Stimulated activated CD4-positive, alpha-beta T cell treated with anti-CD3 and anti-CD28 coated beads, TNF-alpha, amount 100 ng/mL, for 1 hour (primary cell): ENCODE data around the gene RCE1.

Source experiments
- DNase-seq, 3 donors: peaks; one replicate each; pipeline ENCODE4 v3.0.0-alpha.2; 2020; ENCODE audit warnings: low read depth in 3 of 3, low spot score in 1 of 3

RCE1 gene

DNA sequence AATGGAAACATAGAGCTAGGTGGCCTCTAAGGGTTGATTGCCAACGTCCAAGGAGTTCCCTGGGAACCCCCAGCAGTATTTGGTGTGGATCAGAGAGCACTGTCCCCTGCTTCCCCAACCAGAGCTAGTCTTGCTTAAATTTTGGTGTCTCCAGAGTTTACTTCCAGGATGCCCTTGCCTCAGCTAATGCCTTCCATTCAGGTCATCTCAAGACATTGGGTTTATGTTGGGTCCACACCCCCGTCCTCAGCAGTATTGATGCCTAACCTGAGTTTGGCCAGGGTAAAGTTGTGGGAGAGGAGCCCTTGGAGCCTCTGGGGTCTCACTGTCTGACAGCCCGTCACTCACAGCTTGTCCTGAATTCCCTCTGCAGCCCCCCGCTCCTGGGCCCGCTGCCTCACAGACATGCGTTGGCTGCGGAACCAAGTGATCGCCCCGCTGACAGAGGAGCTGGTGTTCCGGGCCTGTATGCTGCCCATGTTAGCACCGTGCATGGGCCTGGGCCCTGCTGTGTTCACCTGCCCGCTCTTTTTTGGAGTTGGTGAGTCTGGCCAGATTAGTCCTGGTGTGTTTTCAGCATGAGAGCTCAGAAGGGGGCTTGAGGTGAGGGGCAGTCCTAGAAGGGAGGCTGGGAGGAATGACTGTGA lies 1.4 kb downstream of the RCE1 start:
- no peak for DNase-seq

DNA sequence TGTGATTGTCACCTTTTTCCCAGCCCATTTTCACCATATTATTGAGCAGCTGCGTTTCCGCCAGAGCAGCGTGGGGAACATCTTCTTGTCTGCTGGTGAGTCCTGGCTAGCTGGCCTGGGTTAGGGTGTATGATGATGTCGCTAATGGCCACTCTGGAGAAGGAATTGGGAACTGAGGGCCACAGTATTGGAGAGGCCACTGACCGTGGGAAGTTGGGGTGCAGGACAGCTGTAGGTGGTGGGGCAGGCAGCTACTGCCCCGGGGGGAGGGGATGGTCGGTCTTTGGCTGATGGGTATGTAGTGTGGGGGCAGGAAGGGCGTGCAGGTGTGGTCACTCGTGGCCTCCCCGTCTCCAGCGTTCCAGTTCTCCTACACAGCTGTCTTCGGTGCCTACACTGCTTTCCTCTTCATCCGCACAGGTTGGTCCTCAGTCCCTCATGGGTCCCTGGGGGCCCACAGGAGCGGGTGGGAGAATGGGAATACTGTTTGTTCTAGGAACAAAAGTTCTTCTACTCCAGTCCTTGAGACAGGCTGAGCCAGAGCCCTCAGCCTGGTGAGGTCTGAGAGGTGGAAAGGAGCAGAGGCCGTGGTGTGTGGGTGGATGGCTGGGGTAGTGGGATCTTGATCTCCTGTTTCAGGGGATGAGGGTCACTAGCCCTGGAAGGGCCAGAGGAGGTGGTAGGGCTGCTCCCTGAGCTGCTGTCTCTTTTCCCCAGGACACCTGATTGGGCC lies 2.1 kb downstream of the RCE1 start:
- DNase-seq, result no peak

DNA sequence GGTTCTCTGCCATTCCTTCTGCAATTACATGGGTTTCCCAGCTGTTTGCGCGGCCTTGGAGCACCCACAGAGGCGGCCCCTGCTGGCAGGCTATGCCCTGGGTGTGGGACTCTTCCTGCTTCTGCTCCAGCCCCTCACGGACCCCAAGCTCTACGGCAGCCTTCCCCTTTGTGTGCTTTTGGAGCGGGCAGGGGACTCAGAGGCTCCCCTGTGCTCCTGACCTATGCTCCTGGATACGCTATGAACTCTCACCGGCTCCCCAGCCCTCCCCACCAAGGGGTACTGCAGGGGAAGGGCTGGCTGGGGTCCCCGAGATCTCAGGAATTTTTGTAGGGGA lies 2.6 kb downstream of the RCE1 start:
- DNase-seq, result no peak

DNA sequence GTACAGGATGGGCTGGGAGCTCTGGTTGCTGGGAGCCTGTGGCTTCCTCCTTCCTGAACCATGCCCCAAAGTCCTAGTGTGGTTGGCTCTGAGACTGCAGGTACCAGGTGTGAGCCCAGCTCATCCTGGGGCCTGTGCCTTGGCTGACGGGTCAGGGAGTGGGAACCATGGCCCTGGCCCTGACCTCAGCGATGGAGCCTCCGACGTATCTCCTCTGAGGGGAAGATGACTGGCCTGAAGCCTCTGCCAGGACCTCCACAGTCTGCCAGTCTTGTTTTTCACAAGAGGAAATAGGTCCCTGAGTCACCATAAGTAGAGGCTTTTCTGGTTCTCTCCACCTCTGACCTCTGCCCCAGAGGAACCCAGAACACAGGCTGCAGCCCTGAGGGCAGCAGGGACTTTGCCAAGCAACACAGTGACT lies 3.4 kb downstream of the RCE1 start:
- no peak for DNase-seq

DNA sequence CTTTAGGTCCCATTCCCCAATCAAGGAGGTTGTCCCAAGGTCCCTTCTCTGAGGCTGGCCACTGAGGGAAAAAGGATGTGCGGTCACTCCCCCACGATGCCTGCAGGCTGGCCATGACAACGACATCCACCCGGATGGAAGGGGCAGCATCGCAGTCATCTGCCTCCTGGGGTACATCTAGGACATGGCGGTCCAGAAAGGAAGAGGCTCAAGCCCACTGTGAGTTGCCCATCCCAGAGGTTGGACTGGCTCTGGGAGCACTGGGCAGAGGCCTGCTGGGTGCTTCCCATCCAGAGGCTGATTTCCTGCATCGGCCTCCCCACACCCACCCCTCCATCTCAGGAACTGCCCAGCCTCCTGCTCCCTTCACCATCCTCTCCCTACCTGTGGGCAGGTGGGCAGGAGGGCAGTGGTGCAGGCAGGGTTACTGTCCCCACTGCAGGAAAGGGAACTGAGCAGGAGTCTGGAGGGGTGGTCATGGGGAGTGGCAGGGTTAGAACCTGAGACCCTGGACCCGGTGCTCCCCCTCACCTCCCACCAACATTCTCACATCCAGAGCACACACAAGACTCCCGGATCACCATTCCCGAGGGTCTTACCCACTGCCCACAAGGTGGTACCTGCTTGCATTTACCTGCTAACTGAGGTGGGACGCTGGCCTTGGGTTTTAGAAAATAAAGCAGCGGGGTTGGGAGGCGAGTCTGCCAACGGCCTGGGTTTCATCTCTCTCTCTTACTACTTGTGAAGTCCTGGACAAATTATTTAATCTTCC lies 4.4 kb downstream of the RCE1 start:
- DNase-seq, result no peak

DNA sequence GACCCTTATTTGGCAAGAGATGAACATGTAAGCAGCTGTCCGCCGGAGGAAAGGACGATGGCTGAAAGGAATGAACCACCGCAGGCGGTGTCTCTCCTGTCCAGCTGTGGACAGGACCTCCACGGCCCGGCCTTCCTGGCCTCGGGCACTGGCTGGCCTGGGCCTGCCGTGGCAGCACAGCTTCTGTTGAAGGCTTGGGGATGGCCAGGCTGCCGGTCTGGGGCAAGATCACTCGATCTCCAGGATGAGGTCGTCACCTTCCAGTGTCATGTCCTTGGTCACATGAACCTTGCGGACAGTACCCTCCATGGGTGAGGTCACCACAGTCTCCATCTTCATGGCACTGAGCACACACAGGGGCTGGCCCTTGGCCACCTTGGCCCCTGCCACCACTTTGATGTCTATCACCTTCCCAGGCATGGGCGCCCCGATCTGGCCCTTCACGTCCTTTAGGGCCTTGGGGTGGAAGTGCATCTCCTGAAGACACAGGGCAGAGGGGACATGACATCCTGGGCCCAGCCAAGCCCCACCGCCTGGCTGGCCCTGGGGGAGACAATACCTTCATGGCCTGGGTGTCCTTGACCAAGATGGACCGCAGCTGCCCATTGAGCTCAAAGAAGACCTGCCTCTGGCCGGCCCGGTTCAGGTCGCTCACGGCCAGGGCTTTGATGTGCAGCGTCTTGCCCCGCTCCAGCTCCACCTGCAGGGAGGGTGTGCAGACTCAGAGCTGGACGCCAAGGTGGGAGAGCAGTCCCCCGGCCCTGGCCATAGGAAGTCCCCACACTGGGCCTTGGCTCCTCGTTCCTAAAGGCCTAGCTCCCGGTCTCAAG lies 5.6 kb downstream of the RCE1 start:
- DNase-seq, result no peak

DNA sequence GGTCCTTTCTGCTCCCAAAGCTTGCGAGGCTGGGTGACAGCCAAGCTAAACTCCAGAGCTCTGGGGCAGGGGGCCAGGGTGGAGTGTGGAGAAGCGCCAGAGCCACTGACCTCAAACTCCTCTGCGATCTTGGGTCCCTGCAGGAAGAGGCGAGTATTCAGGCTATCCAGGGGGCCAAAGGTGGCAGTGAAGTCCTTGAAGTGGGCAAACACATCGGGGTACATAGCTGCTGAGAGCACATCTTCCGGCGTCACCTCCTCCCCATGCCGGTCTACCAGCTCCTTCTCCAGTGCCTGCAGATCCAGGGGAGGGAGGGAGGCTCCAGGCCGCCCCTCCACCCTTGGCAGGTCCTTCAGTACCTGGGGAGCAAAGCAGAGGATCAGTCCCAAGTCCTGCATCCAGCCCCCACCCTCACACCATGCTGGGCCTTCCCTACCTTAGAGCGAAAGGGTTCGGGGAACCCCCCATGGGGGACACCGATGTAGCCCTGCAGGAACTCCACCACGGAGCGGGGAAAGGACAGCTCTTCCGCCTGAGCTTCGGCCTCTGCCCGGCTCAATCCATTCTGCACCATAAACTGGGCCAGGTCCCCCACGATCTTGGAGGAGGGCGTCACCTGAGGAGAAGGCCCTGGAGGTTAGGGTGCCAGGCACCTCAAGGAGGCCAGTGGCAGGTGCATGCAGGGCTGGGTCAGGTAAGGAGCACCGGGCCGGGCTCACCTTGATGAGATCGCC lies 6.4 kb downstream of the RCE1 start:
- DNase-seq, result no peak

DNA sequence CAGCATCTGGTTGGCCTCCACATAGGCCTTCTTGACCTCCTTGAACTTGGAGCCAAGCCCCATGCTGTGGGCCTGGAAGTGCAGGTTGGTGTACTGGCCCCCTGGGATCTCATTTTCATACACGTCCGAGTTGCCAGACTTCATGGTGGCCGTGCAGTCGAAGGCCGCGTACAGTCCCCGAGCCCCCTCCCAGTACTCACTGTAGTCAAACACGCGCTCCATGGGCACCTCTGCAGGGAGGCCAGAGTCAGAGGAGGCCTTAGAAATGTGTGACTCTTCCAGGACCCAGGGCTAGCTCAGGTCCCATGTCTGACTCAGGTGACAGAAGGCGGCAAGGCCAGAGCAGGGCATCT lies 7.0 kb downstream of the RCE1 start:
- DNase-seq, result no peak

DNA sequence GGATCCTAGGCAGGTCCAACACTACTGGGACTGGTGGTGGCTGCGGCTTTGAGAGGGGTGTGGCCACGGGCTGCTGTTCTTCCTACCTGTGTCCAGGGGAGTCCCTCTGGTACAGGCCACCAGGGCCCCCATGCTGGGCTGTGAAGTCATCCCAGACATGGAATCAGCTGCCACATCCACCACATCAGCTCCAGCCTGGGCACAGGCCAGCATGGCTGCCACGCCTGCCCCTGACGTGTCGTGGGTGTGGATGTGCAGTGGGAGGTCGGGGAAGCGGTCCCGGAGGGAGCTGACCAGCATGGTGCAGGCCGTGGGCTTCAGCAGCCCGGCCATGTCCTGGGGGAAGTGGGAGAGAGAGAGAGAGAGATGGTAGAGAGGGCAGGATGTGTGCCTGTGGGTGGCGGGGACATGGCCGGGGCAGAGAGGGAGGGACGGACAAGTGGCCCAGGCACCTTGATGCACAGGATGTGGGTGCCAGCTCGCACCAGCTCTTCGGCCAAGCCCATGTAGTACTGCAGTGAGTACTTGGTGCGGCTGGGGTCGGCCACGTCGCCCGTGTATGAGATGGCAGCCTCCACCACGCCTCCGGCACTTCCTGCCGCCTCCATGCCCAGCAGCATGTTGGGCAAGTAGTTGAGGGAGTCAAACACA lies 7.5 kb downstream of the RCE1 start:
- DNase-seq, result no peak

DNA sequence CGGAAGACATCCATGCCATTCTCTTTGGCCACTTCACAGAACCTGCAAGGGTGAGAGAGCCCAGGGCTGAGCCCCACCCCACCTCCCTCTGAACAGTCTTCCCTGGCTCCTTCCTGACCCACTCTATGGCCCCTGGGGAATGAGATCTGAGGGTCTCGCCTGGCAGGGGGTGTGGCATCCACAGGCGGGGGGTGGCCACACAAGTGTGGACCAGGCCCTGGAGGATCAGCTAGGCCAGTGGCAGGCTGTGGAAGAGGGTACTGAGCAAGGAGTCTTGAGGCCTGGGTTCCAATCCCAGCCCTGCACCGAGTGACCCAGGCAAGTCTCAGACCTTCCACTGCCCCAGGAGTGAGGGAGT lies 8.0 kb downstream of the RCE1 start:
- DNase-seq, result no peak

DNA sequence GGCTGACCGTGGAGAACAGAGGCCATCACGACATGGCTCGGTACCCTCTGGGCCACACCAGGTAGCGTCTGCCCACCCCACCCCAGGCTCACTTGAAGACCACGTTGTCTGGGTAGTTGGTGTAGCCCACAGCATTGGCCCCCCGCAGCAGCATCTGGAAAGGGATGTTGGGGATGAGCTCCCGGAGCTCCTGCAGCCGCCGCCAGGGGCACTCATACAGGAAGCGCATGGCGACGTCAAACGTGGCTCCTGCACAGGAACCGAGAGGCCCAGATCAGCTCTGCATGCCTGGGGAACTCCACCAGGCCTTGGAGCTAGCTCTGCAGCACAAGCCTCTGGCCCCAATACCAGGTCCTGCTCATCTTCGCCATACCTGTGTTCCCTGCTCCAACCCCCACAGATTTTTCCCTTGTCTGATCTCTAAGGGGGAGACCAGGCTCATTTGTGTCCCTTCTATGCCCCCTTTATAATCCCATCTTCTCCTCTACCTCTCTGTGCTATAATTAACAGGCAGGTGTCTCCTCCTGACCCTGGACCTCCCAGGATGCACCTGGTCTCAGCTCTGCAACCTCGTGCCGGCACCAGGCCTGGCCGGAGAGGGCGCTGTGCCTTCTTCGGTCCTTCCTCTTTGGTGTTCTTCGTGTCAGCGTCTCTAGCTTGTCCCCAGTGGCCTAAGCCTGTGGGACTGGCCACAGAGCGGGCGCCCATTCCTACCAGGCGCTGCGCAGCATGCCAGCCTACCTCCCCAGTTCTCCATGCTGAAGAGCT lies 8.6 kb downstream of the RCE1 start:
- no peak for DNase-seq

DNA sequence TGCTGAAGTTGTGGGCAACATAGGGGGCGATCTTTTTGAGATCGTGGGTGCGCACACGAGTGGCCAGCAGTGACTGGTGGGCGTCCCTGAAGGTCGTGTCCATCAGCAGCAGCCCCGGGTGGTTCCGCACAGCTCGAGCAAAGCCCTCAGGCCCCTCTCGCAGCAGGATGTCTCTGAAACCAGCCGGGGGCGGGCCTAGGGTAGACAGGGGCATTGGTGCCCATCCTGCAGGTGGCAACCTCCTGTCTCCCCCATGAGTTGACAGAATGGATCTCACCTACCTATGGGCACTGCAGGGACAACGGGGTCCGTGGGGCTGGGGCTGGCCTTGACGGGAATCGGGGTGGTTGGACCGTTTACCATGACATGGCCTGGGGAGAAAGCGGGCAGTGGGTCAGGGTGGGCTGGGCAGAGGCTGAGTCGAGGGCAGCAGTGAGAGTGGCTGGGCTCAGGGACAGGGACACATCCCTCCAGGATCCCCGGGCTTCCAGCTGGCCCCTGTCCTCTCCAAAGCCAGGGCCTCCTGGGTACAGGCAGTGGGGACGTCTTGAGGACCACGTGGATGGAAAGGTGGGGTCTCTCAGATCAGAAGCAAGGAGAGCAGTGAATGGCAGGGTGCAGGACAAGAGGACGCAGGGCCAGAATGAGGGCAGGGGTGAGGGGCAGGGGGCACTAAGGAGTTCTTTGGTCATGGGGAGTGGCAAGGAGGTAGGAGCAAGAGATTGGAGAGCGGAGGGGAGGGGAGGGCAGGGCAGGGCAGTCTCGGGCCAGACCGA lies 9.4 kb downstream of the RCE1 start:
- DNase-seq, result no peak

DNA sequence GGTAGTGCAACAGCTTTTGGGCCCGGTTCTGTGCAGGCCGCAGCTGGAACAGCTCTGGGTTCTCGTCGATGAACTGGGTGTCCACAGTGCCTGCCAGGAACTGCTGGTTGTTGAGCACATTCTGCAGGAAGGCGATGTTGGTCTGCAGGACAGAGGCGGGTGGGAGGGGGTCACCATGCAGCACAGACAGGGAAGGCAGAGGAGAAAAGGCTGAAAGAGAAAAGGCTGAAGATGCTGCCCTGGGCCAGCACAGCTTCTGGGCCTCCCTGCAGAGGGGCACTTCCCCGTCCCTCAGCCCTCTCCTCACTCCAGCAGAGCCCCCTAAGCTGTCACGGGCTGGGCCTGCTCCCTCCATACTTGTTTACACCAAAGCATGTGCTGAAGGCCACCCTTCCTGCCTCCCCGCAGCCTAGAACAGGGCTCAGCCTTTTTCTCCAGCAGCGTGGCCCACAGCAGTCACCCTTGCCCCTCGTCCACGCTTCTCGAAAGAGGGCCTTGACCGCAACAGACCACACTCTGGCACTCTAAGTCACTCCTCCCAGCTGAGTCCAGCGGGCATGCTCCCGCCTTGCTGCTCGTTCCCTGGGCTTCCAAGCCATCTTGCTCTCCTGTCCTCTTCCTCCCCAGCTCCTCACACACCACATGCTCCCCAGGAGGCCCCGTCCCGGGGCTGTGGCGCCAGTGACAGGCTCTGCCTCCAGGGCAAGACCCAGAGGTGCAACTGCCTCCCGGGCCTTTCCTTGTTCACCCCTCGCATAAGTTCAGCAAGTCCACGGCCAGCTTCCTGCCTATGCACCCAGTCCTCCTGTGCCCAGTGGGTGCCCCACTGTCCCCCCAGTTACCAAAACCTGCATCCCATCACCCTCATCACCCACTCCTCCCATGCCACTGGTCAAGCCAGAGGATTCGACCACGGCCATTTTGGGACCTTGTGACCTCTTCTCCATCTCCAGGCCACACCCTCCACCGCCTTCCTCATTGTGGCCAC lies 10.3 kb downstream of the RCE1 start:
- no peak for DNase-seq

DNA sequence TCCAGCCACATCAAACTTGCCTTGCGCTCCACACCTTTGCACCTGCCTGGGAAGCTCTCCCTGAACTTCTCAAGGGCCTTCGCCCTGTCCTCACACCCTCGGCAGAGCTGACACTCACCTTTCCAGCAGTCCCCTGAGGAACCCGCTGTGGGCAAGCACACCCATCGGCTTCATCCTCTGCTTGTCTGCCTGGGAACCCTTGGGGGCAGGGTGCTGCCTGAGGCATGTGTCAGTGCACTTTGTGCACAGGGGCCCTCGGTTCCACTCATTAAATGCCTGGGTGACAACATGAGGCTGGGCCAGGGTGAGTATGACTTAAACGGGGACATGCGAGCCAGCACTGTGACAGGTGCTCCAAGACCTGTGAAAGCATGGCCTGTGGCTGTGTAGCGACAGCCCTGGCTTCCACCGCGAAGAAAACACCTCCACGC lies 11.0 kb downstream of the RCE1 start:
- no peak for DNase-seq

DNA sequence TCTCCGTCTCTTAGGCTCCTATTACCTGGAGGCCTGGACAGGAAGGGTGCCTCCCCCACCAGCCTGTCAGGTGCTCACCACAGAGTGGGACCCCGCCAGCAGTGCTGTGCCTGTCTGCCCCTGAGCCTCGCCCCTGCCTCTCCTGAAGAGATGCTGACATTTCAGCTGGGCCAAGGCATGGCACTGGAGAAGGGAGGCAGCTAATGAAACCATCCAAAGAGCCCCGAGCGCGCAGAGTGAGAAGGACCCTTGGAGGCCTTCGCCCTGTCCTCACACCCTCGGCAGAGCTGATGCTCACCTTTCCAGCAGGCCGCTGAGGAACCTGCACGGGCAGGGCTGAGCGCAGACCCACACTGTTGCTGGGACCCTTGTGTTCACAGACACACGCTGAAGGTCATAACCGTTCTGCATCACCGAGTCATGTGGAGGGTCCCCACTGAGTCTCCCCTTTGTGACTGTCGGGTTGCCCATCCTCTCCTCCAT lies 11.5 kb downstream of the RCE1 start:
- no peak for DNase-seq

DNA sequence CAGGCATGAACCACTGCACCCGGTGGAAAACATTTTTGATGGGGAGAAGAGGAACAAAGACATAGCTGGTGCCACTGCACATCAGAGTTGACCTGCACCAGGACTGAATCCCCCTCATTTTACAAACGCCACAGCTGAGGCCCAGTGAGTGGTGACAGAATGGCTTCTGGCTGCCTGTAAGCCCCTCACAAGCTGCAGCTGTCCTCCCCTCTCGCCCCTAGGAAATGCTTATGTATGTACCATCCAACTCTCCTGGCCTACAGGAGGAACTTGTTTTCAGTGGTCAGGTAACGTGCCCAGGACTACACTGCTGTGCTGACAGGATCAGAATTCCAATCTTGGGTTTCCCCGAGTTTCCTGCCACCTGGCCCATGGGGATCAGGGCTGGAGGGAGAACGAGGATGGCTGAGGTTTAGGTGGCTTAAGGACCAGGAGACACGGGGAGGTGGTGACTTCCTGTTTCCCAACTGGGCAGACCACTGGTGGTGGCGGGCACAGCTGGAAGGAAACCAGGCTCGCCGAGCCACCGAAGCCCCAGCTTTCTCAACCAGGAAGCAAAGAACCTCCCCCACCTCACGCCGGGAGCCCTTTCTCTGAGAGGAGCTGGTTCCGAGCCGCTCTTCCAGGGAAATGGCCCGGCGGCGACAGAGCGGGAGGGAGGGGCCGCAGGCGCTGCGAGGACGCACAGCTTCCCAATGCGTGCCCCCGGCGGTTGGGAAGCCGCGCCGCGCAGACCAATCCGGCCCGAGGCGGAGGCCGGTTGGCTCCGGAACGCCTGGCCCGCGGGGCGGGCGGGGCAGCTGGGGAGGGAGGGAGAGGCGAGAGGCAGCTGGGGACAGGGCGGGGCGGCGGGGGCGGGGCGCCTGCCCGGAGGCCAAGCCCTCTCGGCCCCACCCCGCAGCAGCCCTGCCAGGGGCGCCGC lies 12.6 kb downstream of the RCE1 start:
- peak; percentile 30 to 62 (median 35) for DNase-seq
